Esophagus (tissue), 2 donors: ENCODE results near the gene ZNF487. TPM values are rescaled to one million over a fixed set of nuclear protein-coding genes. Genes with fewer than 3 reads are reported as not detected.
"Not testable (repeated sequence)": the region's sequence is repeated elsewhere in the genome, so short reads cannot be mapped to it uniquely, and the experiment has no call there.

ENCODE experiments used
- H3K27ac ChIP-seq, 2 donors: one replicate each; pipeline ENCODE4 v1.5.1; 2013; ENCODE audit warnings: low read depth in 2 of 2, mild to moderate bottlenecking in 2 of 2, inconsistent platforms in 1 of 2, low read length in 1 of 2, moderate library complexity in 1 of 2
- H3K27me3 ChIP-seq, 2 donors: one replicate each; pipeline ENCODE4 v1.6.1; 2013; ENCODE audit warnings: low read length in 2 of 2, control low read depth in 1 of 2, mild to moderate bottlenecking in 1 of 2; ENCODE audit not compliant: insufficient read depth in 2 of 2, control insufficient read depth in 1 of 2
- H3K36me3 ChIP-seq, 2 donors: one replicate each; pipeline ENCODE4 v1.6.1; 2013; ENCODE audit warnings: low read length in 1 of 2; ENCODE audit not compliant: control insufficient read depth in 2 of 2, insufficient read depth in 2 of 2
- H3K4me1 ChIP-seq, 2 donors: one replicate each; pipeline ENCODE4 v1.6.1; 2013; ENCODE audit warnings: low read length in 1 of 2; ENCODE audit not compliant: control insufficient read depth in 2 of 2, insufficient read depth in 2 of 2
- H3K4me3 ChIP-seq, 2 donors: one replicate each; pipeline ENCODE4 v1.5.1; 2013; ENCODE audit warnings: low read length in 2 of 2, mild to moderate bottlenecking in 2 of 2, low read depth in 1 of 2, moderate library complexity in 1 of 2
- H3K9me3 ChIP-seq, 2 donors: one replicate each; pipeline ENCODE4 v1.6.1; 2013; ENCODE audit warnings: mild to moderate bottlenecking in 2 of 2, low read depth in 1 of 2, low read length in 1 of 2, moderate library complexity in 1 of 2; ENCODE audit not compliant: control insufficient read depth in 2 of 2, insufficient read depth in 1 of 2
- WGBS, 2 donors: extraction: QIAGEN DNeasy Blood & Tissue Kit; methylation state at CpG; one replicate each; pipeline ENCODE4 v1.1.7; 2013; 5-methylcytosine and 5-hydroxymethylcytosine counted together
- polyA plus RNA-seq, 2 donors: library from polyadenylated mRNA; stranded (reverse); fragments of 200-250 nt; gene quantifications; one replicate each; pipeline ENCODE4 v1.2.3, GENCODE V29; 2013
- donor health status: healthy with polysubstance abuse.
- donor health status: Bipolar disorder and iron deficiency.

The ZNF487 gene
- polyA plus RNA-seq, 2 donors = 2.7 to 3.7 TPM

- H3K27ac ChIP-seq, H3K4me1 ChIP-seq, H3K4me3 ChIP-seq, H3K9me3 ChIP-seq, H3K36me3 ChIP-seq, H3K27me3 ChIP-seq: not testable (repeated sequence)
- WGBS, 2 donors = 94 to 97% methylated on average over 53 of the region's 53 CpGs
Observed at GRCh38 chr10:43446219-43447017, 9.5 kb downstream of the ZNF487 start.

DNA sequence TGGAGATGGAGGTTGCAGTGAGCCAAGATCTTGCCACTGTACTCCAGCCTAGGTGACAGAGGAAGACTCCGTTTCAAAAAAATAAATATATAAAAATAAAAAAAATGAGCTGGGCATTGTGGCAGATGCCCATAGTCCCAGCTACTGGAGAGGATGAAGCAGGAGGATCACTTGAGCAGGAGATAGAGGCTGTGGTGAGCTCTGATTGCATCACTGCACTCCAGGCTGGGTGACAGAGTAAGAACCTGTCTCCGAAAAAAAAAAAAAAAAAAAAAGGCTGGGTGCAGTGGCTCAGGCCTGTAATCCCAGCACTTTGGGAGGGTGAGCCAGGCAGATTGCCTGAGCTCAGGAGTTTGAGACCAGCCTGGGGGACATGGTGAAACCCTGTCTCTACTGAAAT, 11.8 kb downstream of the ZNF487 start:
- Histone ChIP-seq H3K4me1 (peaks cover 0 to 3% of the 10 kb centered on the region in 2 donors), H3K36me3 (no peaks in the 10 kb centered on the region), H3K27me3 (no peaks in the 10 kb centered on the region), H3K27ac (no peak overlapping the region), H3K4me3 (no peak overlapping the region), H3K9me3 (no peaks in the 10 kb centered on the region)
- 87 to 94% methylated on average over 2 of the region's 2 CpGs for WGBS, 2 donors

DNA sequence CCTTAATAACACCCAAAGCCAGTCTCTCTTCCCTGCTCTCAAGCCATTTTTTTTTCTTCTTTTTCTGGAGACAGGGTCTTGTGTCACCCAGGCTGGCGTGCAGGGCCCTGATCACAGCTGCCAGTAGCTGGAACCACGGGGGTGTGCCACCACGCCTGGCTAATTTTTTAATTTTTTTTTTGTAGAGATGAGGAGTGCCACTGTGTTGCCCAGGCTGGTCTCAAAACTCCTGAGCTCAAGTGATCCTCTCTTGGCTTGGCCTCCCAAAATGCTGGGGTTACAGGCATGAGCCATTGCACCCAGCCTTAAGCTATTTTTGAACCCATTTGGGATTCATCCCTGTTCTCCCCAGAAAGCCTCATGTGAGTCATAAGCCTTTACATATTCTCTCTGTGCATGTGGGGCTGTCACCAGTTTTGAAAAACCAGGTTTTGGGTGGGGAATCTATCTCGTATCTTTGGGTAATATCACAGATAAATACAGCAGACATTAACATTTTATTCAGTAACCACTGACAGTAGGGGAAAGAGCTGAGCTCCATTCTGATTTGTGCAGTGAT, 15.5 kb downstream of the ZNF487 start:
- Histone ChIP-seq H3K27me3 (no peaks in the 10 kb centered on the region), H3K4me1 (peaks cover 2 to 3% of the 10 kb centered on the region in 2 donors), H3K9me3 (no peaks in the 10 kb centered on the region), H3K4me3 (no peak overlapping the region), H3K27ac (peak overlapping the region; percentile 79 to 97), H3K36me3 (no peaks in the 10 kb centered on the region)
- 36 to 61% methylated on average over 4 of the region's 4 CpGs for WGBS, 2 donors

- WGBS, 2 donors = 71 to 75% methylated on average over 4 of the region's 4 CpGs
- Histone ChIP-seq H3K4me1 (peaks cover 2 to 3% of the 10 kb centered on the region in 2 donors), H3K27ac (peak overlapping the region; percentile 29 to 75)
Observed at GRCh38 chr10:43453266-43453831, 16.4 kb downstream of the ZNF487 start.

DNA sequence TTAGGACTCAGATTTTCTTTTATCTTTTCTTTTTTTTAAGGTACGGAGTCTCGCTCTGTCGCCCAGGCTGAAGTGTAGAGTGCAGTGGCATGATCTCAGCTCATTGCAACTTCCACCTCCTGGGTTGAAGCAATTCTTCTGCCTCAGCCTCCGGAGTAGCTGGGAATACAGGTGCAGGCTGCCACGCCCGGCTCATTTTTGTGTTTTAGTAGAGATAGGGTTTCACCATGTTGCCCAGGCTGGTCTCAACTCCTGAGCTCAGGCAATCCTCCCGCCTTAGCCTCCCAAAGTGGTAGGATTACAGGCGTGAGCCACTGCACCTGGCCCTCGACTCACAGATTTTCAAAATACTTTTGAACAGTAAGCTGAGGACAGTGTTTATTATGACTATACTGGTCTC, 17.1 kb downstream of the ZNF487 start:
- H3K4me1 ChIP-seq, H3K9me3 ChIP-seq, H3K27me3 ChIP-seq, H3K36me3 ChIP-seq, H3K4me3 ChIP-seq: not testable (repeated sequence)
- WGBS, 2 donors = 78 to 79% methylated on average over 9 of the region's 9 CpGs
- peak overlapping the region; percentile 10 to 46 for H3K27ac ChIP-seq

More at GRCh38 chr10:43453266-43453831, 16.4 kb downstream of the ZNF487 start:
- no peaks in the 10 kb centered on the region for H3K27me3 ChIP-seq
- H3K36me3 ChIP-seq = no peaks in the 10 kb centered on the region
- H3K9me3 ChIP-seq = no peaks in the 10 kb centered on the region
- no peak overlapping the region for H3K4me3 ChIP-seq

- H3K4me3 ChIP-seq = not testable (repeated sequence)
Observed at GRCh38 chr10:43456561-43456960, 19.6 kb downstream of the ZNF487 start.

DNA sequence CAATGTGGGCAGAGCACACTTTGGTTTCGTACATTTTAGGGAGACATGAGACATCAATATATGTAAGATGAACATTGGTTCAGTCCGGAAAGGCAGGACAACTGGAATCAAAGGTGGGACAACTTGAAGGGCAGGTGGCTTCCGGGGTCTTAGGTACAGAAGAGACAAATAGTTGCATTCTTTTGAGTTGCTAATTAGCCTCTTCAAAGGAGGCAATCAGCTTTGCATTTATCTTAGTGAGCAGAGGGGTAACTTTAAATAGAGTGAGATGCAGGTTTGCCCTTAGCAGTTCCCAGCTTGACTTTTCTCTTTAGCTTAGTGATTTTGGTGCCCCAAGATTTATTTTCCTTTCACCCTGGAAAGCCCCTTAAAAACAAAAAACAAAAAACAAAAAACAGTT, 21.3 kb downstream of the ZNF487 start:
- Histone ChIP-seq H3K4me3 (no peak overlapping the region), H3K36me3 (no peaks in the 10 kb centered on the region), H3K27ac (no peak overlapping the region), H3K27me3 (no peaks in the 10 kb centered on the region), H3K4me1 (peaks cover 2 to 3% of the 10 kb centered on the region in 2 donors), H3K9me3 (no peaks in the 10 kb centered on the region)
- 80 to 87% methylated on average over 3 of the region's 3 CpGs for WGBS, 2 donors

More at GRCh38 chr10:43456561-43456960, 19.6 kb downstream of the ZNF487 start:
- peak overlapping the region; percentile 91 to 97 for H3K27ac ChIP-seq
- 94 to 95% methylated on average over 15 of the region's 15 CpGs for WGBS, 2 donors
- H3K4me1 ChIP-seq, H3K9me3 ChIP-seq, H3K36me3 ChIP-seq, H3K27me3 ChIP-seq: not testable (repeated sequence)

DNA sequence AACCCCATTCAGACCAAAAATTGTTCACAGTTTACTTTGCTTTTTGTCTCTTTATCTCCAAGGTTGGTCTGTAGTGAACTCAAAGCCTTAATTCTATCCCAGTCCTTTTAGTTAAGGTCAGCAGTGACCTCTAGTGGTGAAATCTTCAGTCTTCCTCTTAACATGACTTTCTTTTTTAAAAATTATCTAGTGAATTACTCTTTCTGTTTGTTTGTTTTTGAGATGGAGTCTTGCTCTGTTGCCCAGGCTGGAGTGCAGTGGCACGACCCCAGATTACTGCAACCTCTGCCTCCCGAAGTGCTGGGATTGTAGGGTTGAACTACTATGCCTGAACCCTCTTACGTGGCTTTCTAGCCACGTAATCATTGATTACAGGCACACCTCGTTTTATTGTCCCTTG, 25.0 kb downstream of the ZNF487 start:
- no peak overlapping the region for H3K27ac ChIP-seq
- no peaks in the 10 kb centered on the region for H3K36me3 ChIP-seq
- no peaks in the 10 kb centered on the region for H3K4me1 ChIP-seq
- H3K9me3 ChIP-seq = no peaks in the 10 kb centered on the region
- H3K4me3 ChIP-seq = no peak overlapping the region
- 41 to 43% methylated on average over 5 of the region's 5 CpGs for WGBS, 2 donors
- H3K27me3 ChIP-seq = no peaks in the 10 kb centered on the region

DNA sequence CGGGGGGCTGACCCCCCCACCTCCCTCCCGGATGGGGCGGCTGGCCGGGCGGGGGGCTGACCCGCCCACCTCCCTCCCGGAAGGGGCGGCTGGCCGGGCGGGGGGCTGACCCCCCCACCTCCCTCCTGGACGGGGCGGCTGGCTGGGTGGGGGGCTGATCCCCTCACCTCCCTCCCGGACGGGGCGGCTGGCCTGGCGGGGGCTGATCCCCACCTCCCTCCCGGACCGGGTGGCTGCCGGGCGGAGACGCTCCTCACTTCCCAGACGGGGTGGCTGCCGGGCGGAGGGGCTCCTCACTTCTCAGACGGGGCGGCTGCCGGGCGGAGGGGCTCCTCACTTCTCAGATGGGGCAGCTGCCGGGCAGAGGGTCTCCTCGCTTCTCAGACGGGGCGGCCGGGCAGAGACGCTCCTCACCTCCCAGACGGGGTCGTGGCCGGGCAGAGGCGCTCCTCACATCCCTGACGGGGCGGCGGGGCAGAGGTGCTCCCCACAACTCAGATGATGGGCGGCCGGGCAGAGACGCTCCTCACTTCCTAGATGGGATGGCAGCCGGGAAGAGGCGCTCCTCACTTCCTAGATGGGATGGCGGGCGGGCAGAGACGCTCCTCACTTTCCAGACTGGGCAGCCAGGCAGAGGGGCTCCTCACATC, 28.3 kb downstream of the ZNF487 start:
- WGBS, 2 donors = 94 to 95% methylated on average over 24 to 49 of the region's 49 CpGs
- H3K27me3 ChIP-seq = not testable (repeated sequence)

More for the DNA sequence above, 28.3 kb downstream of the ZNF487 start:
- H3K36me3 ChIP-seq, H3K27ac ChIP-seq, H3K4me1 ChIP-seq, H3K4me3 ChIP-seq, H3K9me3 ChIP-seq: not testable (repeated sequence)
